22Rv1 (cell line): ENCODE results near the gene PHLDB2.

ENCODE experiments used
- ZFX ChIP-seq: fragments of 450-650 bp; IDR thresholded peaks from 2 replicates; pipeline ENCODE4 v1.6.1; 2017; ENCODE audit warnings: antibody characterized with exemption, borderline replicate concordance
- TF ChIP-seq, protein P1 (sequence below): fragments of 450-650 bp; IDR thresholded peaks from 2 replicates; pipeline ENCODE4 v1.5.1; 2017; ENCODE audit warnings: mild to moderate bottlenecking

DNA sequence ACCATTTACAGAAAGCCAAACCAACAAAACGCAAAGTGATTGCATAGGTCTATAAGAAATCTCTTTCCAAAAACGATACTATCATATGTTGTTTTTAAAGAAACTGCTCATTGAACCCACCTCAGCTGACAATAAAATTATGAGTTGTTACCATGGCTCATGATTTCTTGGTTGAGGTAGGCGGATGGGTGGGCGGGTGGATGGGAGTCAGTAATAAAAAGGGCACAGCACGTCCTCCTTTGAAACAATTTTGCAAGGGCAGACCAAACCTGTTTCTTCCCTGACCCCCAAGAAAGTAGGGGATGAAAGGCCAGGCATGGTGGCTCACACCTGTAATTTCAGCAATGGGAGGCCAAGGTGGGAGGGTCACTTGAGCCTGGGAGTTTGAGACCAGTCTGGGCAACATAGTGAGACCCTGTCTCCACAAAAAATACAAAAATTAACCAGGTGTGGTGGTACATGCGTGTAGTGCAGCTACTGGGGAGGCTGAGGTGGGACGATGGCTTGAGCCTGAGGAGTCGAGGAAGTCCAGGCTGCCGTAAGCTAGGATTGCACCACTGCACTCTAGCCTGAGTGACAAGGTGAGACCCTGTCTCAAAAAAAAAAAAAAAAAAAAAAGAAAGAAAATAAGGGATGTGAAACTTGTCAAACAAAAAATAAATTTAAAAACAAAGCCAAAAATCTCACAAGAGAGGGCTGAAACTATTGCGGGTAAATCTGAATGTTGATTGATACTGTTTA, 121.8 kb downstream of the PHLDB2 start:
- TF ChIP-seq, protein P1, sequence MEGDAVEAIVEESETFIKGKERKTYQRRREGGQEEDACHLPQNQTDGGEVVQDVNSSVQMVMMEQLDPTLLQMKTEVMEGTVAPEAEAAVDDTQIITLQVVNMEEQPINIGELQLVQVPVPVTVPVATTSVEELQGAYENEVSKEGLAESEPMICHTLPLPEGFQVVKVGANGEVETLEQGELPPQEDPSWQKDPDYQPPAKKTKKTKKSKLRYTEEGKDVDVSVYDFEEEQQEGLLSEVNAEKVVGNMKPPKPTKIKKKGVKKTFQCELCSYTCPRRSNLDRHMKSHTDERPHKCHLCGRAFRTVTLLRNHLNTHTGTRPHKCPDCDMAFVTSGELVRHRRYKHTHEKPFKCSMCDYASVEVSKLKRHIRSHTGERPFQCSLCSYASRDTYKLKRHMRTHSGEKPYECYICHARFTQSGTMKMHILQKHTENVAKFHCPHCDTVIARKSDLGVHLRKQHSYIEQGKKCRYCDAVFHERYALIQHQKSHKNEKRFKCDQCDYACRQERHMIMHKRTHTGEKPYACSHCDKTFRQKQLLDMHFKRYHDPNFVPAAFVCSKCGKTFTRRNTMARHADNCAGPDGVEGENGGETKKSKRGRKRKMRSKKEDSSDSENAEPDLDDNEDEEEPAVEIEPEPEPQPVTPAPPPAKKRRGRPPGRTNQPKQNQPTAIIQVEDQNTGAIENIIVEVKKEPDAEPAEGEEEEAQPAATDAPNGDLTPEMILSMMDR: no peak
- TF ChIP-seq ZFX: no peak
